Caco-2 (cell line): ENCODE measurements around the gene P3H4. TPM values are rescaled to one million over a fixed set of nuclear protein-coding genes. Genes with fewer than 3 reads are reported as not detected.
A peak's percentile ranks its signal among the peaks of the same experiment; 100 is the strongest.

Experiments
- BruUV-seq: library from RNA; stranded (reverse); fragments of 400-500 nt; replicated peaks from 2 replicates; lab custom pipeline; 2021; lab: Mats Ljungman, UMichigan
- CTCF ChIA-PET: fragments of 300-600 bp; sonication (Branson Sonifier 250); formaldehyde crosslinking; loops from one replicate; lab custom pipeline; 2022; ENCODE audit warnings: antibody characterized with exemption; lab: Charles Lee
- POLR2A ChIA-PET: fragments of 300-600 bp; sonication (Branson Sonifier 250); formaldehyde crosslinking; loops from one replicate; lab custom pipeline; 2022; ENCODE audit warnings: antibody characterized with exemption; lab: Charles Lee
- DNase-seq, 2 experiments: peaks; one replicate each; pipeline versions ENCODE4 v3.0.0 to v3.0.0-alpha.2; 2020 to 2022
- H3K27me3 ChIP-seq: replicated peaks from 2 replicates; pipeline ENCODE4 v1.6.0; 2011; ENCODE audit warnings: low read length; ENCODE audit not compliant: control insufficient read depth, insufficient read depth
- H3K36me3 ChIP-seq: 2 replicates; pipeline ENCODE4 v1.5.1; 2011; ENCODE audit warnings: low read length; ENCODE audit not compliant: control insufficient read depth, insufficient read depth
- H3K4me1 ChIP-seq: fragments of 250-450 bp; sonication (Bioruptor Pico); 2 replicates; pipeline ENCODE4 v1.5.1; 2020; ENCODE audit warnings: mild to moderate bottlenecking
- H3K4me3 ChIP-seq: 2 replicates; pipeline ENCODE4 v1.5.1; 2011; ENCODE audit warnings: low read depth, mild to moderate bottlenecking, control low read depth, low read length
- H3K9me3 ChIP-seq: fragments of 250-450 bp; sonication (Bioruptor Pico); 2 replicates; pipeline ENCODE4 v1.5.1; 2020; ENCODE audit warnings: mild to moderate bottlenecking, moderate library complexity
- H3K27ac Mint-ChIP-seq: one replicate; pipeline ENCODE4 v1.8.0; 2022; ENCODE audit warnings: mixed read lengths; ENCODE audit not compliant: unreplicated experiment
- H3K27me3 Mint-ChIP-seq: one replicate; pipeline ENCODE4 v1.8.0; 2022; ENCODE audit warnings: mixed read lengths; ENCODE audit not compliant: insufficient read depth, unreplicated experiment
- H3K36me3 Mint-ChIP-seq: one replicate; pipeline ENCODE4 v1.8.0; 2022; ENCODE audit warnings: mild to moderate bottlenecking, mixed read lengths; ENCODE audit not compliant: insufficient read depth, unreplicated experiment
- H3K4me1 Mint-ChIP-seq: one replicate; pipeline ENCODE4 v1.8.0; 2022; ENCODE audit warnings: low read depth, mixed read lengths; ENCODE audit not compliant: unreplicated experiment
- H3K4me3 Mint-ChIP-seq: one replicate; pipeline ENCODE4 v1.8.0; 2022; ENCODE audit warnings: mild to moderate bottlenecking, moderate library complexity, mixed read lengths; ENCODE audit not compliant: unreplicated experiment
- H3K9me3 Mint-ChIP-seq: one replicate; pipeline ENCODE4 v1.8.0; 2022; ENCODE audit warnings: mixed read lengths; ENCODE audit not compliant: unreplicated experiment
- intact Hi-C: fragments of 100-400 bp; cut with micrococcal nuclease; formaldehyde crosslinking; loops from one replicate; pipeline ENCODE4 v1.10.0; 2022; ENCODE audit not compliant: unreplicated experiment
- total RNA-seq: library from RNA; stranded (reverse); gene quantifications from 2 replicates; pipeline ENCODE4 v1.2.3, GENCODE V29; 2022
- TF ChIP-seq, protein P1 (sequence below), 2 experiments: fragments of 200-600 bp in 1 of 2; IDR thresholded peaks; 1 replicate in 1 of 2; 2 replicates in 1 of 2; pipeline versions ENCODE4 v1.5.1 to v1.8.0; 2011 to 2022; ENCODE audit warnings: antibody characterized with exemption in 1 of 2, control low read depth in 1 of 2, inconsistent platforms in 1 of 2, low read depth in 1 of 2, low read length in 1 of 2, mild to moderate bottlenecking in 1 of 2, moderate library complexity in 1 of 2; ENCODE audit not compliant: insufficient read depth in 1 of 2, severe bottlenecking in 1 of 2, unreplicated experiment in 1 of 2

P3H4 gene
- total RNA-seq, 1 experiment from 2014 or later = 39.2 TPM

DNA sequence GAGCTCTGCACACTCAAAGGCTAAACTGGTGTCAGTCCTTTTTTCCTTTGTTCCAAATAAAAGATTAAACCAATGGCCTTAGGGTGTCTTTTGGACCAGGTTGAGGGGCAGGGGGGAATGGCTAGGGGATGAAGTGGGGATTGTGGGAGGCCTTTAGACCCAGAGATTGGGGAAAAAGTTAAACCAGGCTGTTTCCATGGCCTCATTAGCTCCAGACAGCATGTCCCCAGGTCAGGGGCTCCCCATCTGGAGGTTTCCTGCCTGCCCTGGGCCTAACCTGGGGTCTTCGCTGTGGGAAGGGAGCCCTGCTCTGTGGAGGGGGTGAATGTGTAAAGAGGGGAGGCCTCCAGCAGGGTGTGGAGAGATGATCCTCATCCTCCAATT lies 11.4 kb upstream of the P3H4 start:
- ChIA-PET CTCF (no interaction called here), POLR2A (interaction anchor here (0.6 to 1.5 kb wide), 2 partner anchors 22 to 37 kb away, joined by 3 to 5 read pairs; no protein-coding TSS in a partner anchor)
- Mint-ChIP-seq H3K27ac (peak overlapping the region; percentile 67), H3K4me1 (no peaks in the 10 kb centered on the region), H3K36me3 (peaks cover 61% of the 10 kb centered on the region), H3K9me3 (no peaks in the 10 kb centered on the region), H3K27me3 (no peaks in the 10 kb centered on the region), H3K4me3 (no peak overlapping the region)
- no peaks in the 10 kb centered on the region for H3K9me3 ChIP-seq
- no peak overlapping the region for H3K4me3 ChIP-seq
- TF ChIP-seq, protein P1, sequence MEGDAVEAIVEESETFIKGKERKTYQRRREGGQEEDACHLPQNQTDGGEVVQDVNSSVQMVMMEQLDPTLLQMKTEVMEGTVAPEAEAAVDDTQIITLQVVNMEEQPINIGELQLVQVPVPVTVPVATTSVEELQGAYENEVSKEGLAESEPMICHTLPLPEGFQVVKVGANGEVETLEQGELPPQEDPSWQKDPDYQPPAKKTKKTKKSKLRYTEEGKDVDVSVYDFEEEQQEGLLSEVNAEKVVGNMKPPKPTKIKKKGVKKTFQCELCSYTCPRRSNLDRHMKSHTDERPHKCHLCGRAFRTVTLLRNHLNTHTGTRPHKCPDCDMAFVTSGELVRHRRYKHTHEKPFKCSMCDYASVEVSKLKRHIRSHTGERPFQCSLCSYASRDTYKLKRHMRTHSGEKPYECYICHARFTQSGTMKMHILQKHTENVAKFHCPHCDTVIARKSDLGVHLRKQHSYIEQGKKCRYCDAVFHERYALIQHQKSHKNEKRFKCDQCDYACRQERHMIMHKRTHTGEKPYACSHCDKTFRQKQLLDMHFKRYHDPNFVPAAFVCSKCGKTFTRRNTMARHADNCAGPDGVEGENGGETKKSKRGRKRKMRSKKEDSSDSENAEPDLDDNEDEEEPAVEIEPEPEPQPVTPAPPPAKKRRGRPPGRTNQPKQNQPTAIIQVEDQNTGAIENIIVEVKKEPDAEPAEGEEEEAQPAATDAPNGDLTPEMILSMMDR (IDR thresholded peaks at IDR 0.05; ENCODE audit: insufficient read depth in 1 of 2, low read depth in 1 of 2, low read length in 1 of 2, severe bottlenecking in 1 of 2, unreplicated experiment in 1 of 2) = no peak
- peaks cover 1% of the 10 kb centered on the region for H3K36me3 ChIP-seq
- no peak for DNase-seq
- no peaks in the 10 kb centered on the region for H3K27me3 ChIP-seq
- intact Hi-C loops = no loop called here
- no TSS peak for BruUV-seq
- H3K4me1 ChIP-seq = no peaks in the 10 kb centered on the region

DNA sequence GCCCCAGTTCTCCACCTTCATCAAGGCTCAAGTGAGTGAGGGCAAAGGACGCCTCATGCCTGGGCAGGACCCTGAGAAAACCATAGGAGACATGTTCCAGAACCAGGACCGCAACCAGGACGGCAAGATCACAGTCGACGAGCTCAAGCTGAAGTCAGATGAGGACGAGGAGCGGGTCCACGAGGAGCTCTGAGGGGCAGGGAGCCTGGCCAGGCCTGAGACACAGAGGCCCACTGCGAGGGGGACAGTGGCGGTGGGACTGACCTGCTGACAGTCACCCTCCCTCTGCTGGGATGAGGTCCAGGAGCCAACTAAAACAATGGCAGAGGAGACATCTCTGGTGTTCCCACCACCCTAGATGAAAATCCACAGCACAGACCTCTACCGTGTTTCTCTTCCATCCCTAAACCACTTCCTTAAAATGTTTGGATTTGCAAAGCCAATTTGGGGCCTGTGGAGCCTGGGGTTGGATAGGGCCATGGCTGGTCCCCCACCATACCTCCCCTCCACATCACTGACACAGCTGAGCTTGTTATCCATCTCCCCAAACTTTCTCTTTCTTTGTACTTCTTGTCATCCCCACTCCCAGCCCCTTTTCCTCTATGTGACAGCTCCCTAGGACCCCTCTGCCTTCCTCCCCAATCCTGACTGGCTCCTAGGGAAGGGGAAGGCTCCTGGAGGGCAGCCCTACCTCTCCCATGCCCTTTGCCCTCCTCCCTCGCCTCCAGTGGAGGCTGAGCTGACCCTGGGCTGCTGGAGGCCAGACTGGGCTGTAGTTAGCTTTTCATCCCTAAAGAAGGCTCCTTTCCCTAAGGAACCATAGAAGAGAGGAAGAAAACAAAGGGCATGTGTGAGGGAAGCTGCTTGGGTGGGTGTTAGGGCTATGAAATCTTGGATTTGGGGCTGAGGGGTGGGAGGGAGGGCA lies 10.7 kb upstream of the P3H4 start:
- TSS peak; percentile 52 for BruUV-seq
- Mint-ChIP-seq H3K9me3 (no peaks in the 10 kb centered on the region), H3K27me3 (no peaks in the 10 kb centered on the region), H3K4me3 (no peak overlapping the region), H3K36me3 (peaks cover 63% of the 10 kb centered on the region), H3K27ac (peak overlapping the region; percentile 67), H3K4me1 (no peaks in the 10 kb centered on the region)
- Histone ChIP-seq H3K36me3 (peaks cover 1% of the 10 kb centered on the region), H3K4me3 (no peak overlapping the region), H3K27me3 (no peaks in the 10 kb centered on the region), H3K9me3 (no peaks in the 10 kb centered on the region), H3K4me1 (no peaks in the 10 kb centered on the region)
- ChIA-PET POLR2A (interaction anchor here (0.5 kb wide), 1 partner anchor 13 kb away, joined by 4 read pairs; no protein-coding TSS in a partner anchor), CTCF (interaction anchor here (0.6 kb wide), 2 partner anchors 110 to 1465 kb away, joined by 3 to 4 read pairs; no protein-coding TSS in a partner anchor)
- TF ChIP-seq, protein P1 (IDR thresholded peaks at IDR 0.05; ENCODE audit: insufficient read depth in 1 of 2, low read depth in 1 of 2, low read length in 1 of 2, severe bottlenecking in 1 of 2, unreplicated experiment in 1 of 2) = no peak
- no peak for DNase-seq
- intact Hi-C loops = no loop called here

DNA sequence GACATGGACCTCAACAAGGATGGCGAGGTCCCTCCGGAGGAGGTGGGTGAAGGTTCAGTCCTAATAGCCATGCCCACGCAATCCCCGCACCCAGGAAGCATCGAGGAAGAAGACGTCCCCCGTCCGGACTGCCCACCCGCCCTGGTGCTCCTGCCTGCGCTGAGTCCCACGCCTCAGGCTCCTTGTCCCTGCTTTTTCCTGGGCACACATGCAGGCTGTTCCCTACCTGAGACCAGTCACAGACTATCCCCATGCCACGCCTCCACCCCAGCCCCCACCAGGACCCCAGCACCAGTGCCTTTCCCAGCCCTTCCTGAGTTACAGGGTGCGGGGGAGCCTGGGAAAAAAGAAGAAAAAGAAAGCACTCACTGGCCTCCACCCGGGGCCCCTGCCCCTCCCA lies 10.0 kb upstream of the P3H4 start:
- intact Hi-C loops = no loop called here
- POLR2A ChIA-PET = no interaction called here
- no peak for DNase-seq
- H3K9me3 ChIP-seq = no peaks in the 10 kb centered on the region
- BruUV-seq = no TSS peak
- Mint-ChIP-seq H3K27me3 (no peaks in the 10 kb centered on the region), H3K36me3 (peaks cover 61% of the 10 kb centered on the region), H3K9me3 (no peaks in the 10 kb centered on the region), H3K4me1 (no peaks in the 10 kb centered on the region), H3K27ac (peak overlapping the region; percentile 67), H3K4me3 (no peak overlapping the region)
- CTCF ChIA-PET = no interaction called here
- TF ChIP-seq, protein P1 (IDR thresholded peaks at IDR 0.05; ENCODE audit: insufficient read depth in 1 of 2, low read depth in 1 of 2, low read length in 1 of 2, severe bottlenecking in 1 of 2, unreplicated experiment in 1 of 2) = no peak
- no peaks in the 10 kb centered on the region for H3K4me1 ChIP-seq
- no peaks in the 10 kb centered on the region for H3K27me3 ChIP-seq
- H3K4me3 ChIP-seq = no peak overlapping the region
- H3K36me3 ChIP-seq = peaks cover 1% of the 10 kb centered on the region
